HepG2 (cell line): ENCODE measurements around the gene CAMKMT. TPM values are rescaled to one million over a fixed set of nuclear protein-coding genes. Genes with fewer than 3 reads are reported as not detected.

Experiments
- AKAP8 ChIP-seq: sonication (generic); formaldehyde crosslinking; IDR thresholded peaks from 2 replicates; pipeline ENCODE4 v1.5.1; 2020; ENCODE audit warnings: mild to moderate bottlenecking, missing genetic modification reagents
- DNMT3B ChIP-seq: conservative IDR thresholded peaks from 2 replicates; pipeline ENCODE4 v1.6.1; 2016; ENCODE audit warnings: missing biosample characterization, control low read depth
- HOXA9 ChIP-seq: sonication (generic); formaldehyde crosslinking; IDR thresholded peaks from 2 replicates; pipeline ENCODE4 v1.8.1; 2022; ENCODE audit warnings: missing genetic modification reagents, mild to moderate bottlenecking, moderate library complexity, borderline replicate concordance
- MXD4 ChIP-seq: IDR thresholded peaks from 2 replicates; pipeline ENCODE4 v1.6.1; 2016; ENCODE audit warnings: mild to moderate bottlenecking, missing biosample characterization, missing genetic modification reagents
- NFE2L1 ChIP-seq: sonication (generic); formaldehyde crosslinking; IDR thresholded peaks from 2 replicates; pipeline ENCODE4 v1.4.0; 2020; ENCODE audit warnings: missing genetic modification reagents, mild to moderate bottlenecking, borderline replicate concordance
- PAXIP1 ChIP-seq: sonication (generic); formaldehyde crosslinking; conservative IDR thresholded peaks from 2 replicates; pipeline ENCODE4 v1.4.0; 2020; ENCODE audit warnings: mild to moderate bottlenecking, missing genetic modification reagents, moderate library complexity
- SALL1 ChIP-seq: sonication (generic); formaldehyde crosslinking; IDR thresholded peaks from 2 replicates; pipeline ENCODE4 v1.8.0; 2022; ENCODE audit warnings: mild to moderate bottlenecking, missing genetic modification reagents
- ZBTB8A ChIP-seq: sonication (generic); formaldehyde crosslinking; IDR thresholded peaks from 2 replicates; pipeline ENCODE4 v1.4.0; 2020; ENCODE audit warnings: mild to moderate bottlenecking, low read depth, missing genetic modification reagents, borderline replicate concordance
- ZNF225 ChIP-seq: sonication (generic); formaldehyde crosslinking; IDR thresholded peaks from 2 replicates; pipeline ENCODE4 v1.4.0; 2020; ENCODE audit warnings: mild to moderate bottlenecking, missing genetic modification reagents
- ZNF44 ChIP-seq: sonication (generic); formaldehyde crosslinking; IDR thresholded peaks from 2 replicates; pipeline ENCODE4 v1.5.1; 2020; ENCODE audit warnings: mild to moderate bottlenecking, missing genetic modification reagents
- ZNF503 ChIP-seq: sonication (generic); formaldehyde crosslinking; IDR thresholded peaks from 2 replicates; pipeline ENCODE4 v1.4.0; 2020; ENCODE audit warnings: missing genetic modification reagents
- polyA plus RNA-seq, 8 experiments: library from polyadenylated mRNA; depleted of rRNA in 3 of 8; stranded (reverse) in 7 of 8; unstranded in 1 of 8; fragments of >200 nt; fragmentation: Illumina TruSeq in 4 of 8; extraction: Trizol in 4 of 8; gene quantifications; 2 replicates each; pipeline versions ENCODE4 v1.2.1 to v1.2.3, GENCODE V29; 2011 to 2016; ENCODE audit warnings: low read depth in 4 of 8, missing spikeins in 1 of 8, mixed read lengths in 1 of 8; ENCODE audit not compliant: insufficient read depth in 1 of 8
- total RNA-seq, 5 experiments: library from RNA; depleted of rRNA; stranded (reverse); fragments of >200 nt; fragmentation: Illumina TruSeq; extraction: Trizol; gene quantifications; 2 replicates each; pipeline ENCODE4 v1.2.3, GENCODE V29; 2016; ENCODE audit warnings: low read depth in 1 of 5

The CAMKMT gene
- total and polyA plus RNA-seq, 2 of the 13 experiments (the other 11 are each of a cell fraction or from before 2014, with no cell fraction given) = 6.9 to 20.8 TPM

GRCh38 chr2:44639399-44639798 is 277.7 kb downstream of the CAMKMT start (continued):
- TF ChIP-seq ZNF503 (no peak), ZNF44 (CRISPR knock-in tag) (no peak), NFE2L1 (CRISPR knock-in tag) (no peak), PAXIP1 (no peak), ZBTB8A (no peak), ZNF225 (CRISPR knock-in tag) (no peak), SALL1 (CRISPR knock-in tag) (no peak), AKAP8 (CRISPR knock-in tag) (no peak), HOXA9 (no peak), MXD4 (CRISPR knock-in tag) (no peak), DNMT3B (CRISPR knock-in tag) (no peak)
